WI38 (cell line): ENCODE data around the gene SYNGR3.

Source experiments
- H3K4me3 ChIP-seq: 2 replicates; pipeline ENCODE4 v1.5.1; 2011; ENCODE audit warnings: low read depth, mild to moderate bottlenecking, control low read depth, low read length
- CTCF ChIP-seq: IDR thresholded peaks from 2 replicates; pipeline ENCODE4 v1.5.1; 2012; ENCODE audit warnings: low read depth, mild to moderate bottlenecking, control low read depth, low read length

SYNGR3 gene

DNA sequence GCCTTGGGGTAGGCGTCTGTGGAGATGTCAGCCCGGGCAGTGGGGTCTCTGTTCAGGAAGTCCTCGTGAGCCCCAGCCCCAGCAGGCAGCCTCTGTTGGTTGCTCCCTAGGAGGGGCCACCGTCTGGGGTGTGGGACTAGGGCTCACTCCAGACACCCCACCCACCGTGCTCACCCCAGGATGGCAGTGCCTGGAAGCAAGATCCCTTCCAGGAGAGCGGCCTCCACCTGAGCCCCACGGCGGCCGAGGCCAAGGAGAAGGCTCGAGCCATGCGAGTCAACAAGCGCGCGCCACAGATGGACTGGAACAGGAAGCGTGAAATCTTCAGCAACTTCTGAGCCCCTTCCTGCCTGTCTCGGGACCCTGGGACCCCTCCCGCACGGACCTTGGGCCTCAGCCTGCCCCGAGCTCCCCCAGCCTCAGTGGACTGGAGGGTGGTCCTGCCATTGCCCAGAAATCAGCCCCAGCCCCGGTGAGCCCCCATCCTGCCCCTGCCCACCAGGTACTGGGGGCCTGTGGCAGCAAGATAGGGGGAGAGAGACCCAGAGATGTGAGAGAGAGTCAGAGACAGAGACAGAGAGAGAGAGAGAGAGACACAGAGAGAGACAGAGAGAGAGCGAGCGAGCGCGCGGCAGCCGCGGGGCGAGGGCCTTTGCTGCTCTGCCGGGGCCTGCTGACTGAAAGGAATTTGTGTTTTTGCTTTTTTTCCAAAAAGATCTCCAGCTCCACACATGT lies 48.0 kb downstream of the SYNGR3 start:
- TF ChIP-seq CTCF = no peak
- H3K4me3 ChIP-seq = no peak overlapping the region

GRCh38 chr16:2038382-2039231 lies 48.8 kb downstream of the SYNGR3 start:
- H3K4me3 ChIP-seq = no peak overlapping the region
- no peak for TF ChIP-seq CTCF

DNA sequence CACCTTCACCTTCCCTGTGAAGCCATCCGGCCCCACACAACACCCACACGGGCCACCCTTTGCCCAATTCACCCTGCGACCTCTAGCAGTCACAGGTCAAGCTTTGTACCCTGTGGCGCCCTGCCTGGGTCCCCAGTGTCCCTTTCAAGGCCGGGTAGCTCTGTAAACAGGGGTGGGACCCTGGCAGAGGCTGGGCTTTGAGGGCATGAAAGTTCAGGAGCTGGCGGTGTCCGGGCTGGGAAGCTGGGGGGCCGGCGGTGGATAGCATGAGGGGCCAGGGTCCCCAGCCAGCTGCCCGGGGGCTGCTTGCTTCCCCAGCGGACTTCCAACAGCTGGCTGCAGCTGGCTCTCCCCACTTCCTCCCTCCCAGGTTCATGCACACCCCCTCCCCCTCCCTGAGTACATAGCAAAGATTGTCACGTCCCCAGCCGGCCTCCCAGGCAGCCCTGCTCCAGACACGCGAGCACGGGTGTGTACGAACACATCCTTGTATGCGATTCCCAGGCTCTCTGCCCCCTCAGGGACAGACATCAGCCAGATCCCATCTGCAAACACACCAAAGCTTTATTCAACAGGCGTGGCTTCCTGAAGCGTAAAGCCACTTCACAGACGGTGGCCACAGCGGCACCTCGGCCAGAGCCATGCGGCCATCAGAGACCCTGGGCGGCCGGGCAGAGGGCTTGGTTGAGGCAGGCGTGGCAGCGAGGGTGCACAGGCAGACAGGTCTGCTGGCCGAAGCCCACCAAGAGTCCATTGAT lies 49.7 kb downstream of the SYNGR3 start:
- TF ChIP-seq CTCF = no peak

GRCh38 chr16:2040041-2040786 lies 50.4 kb downstream of the SYNGR3 start:
- no peak for TF ChIP-seq CTCF
- no peak overlapping the region for H3K4me3 ChIP-seq

More for the DNA sequence above, 49.7 kb downstream of the SYNGR3 start:
- no peak overlapping the region for H3K4me3 ChIP-seq

GRCh38 chr16:2040787-2041522 lies 51.2 kb downstream of the SYNGR3 start:
- no peak for TF ChIP-seq CTCF
- no peak overlapping the region for H3K4me3 ChIP-seq
